HG02759 (cell line): ENCODE measurements around the gene SIMC1.
A peak's percentile ranks its signal among the peaks of the same experiment; 100 is the strongest.
"Not testable (repeated sequence)": the region's sequence is repeated elsewhere in the genome, so short reads cannot be mapped to it uniquely, and the experiment has no call there.

Source experiments
- ATAC-seq: cut with Tn5 transposase; IDR thresholded peaks from one replicate; pipeline ENCODE4 v1.9.1; 2021; ENCODE audit warnings: mild to moderate bottlenecking, moderate library complexity; ENCODE audit not compliant: unreplicated experiment

The SIMC1 gene

DNA sequence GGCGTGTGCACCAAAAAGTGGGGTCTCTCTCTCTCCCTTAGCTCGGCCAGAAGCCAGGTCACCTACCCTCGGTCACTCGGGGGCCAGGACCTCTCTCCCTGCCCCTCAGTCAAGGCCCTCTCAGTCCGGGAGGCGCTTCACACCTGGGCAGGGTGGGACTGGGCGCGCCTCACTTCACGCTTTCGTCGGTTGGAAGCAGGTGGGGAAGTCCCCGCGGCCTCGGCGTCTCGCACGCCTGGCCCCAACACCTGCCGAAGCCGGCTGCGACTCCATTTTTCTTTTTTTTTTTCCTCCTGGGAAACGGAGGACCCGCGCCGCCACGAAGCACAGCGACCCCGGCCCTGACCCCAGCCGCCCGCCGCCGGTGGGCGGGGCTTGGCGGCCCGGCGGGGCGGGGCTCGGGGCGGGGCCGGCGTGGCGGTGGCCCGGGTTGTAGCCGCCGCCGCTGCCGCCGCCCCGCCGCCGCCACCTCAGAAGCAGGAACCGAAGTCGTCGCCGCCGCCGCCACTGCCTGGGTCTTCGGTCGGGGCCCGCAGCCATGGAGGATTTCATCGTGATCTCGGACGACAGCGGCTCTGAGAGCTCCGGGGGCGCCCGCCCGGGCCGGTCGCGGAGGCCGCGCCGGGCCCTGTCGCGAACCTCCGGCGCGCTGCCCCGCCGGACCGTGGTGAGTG is at the start of gene SIMC1:
Gene SIMC1 (plus strand): TSS at position 454 of the 674 bp plus-strand sequence. CDS start 85 bp downstream, at position 539.
- ATAC-seq: peak; percentile 72

DNA sequence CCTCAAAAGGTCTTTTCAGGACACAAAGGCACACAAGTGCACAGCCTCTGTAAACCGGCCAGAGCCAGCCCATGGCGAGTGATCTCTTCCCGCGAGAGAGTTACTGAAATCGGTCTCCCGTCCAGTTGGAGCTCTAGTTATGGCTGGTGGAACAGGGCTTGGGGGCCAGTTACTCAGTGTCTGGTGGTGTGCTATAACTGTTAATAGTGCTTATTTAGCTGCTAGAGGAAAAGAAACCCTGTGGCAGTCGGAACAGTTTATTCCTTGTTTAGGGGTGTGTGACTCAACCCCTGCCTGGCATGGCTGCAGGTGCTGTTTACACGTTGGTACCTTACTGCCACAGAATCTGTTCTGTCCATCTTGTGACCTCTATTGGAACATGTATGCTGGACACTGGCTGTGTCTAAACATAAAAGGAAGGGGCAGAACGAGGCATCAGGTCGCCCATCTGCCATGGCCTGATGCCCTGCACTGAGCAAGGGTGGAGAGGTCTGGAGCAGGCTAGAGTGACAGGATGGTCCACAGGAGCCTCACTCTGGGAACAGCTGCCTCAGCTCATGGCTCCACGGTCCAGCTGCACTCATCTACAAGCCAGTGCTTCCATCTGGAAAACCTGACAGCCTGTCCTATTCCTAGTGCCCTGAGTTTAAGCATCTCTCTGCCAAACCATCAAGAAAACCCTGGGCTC is 49.6 kb upstream of the SIMC1 start:
- no peak for ATAC-seq

GRCh38 chr5:176189857-176190256 is 48.4 kb upstream of the SIMC1 start:
- no peak for ATAC-seq

DNA sequence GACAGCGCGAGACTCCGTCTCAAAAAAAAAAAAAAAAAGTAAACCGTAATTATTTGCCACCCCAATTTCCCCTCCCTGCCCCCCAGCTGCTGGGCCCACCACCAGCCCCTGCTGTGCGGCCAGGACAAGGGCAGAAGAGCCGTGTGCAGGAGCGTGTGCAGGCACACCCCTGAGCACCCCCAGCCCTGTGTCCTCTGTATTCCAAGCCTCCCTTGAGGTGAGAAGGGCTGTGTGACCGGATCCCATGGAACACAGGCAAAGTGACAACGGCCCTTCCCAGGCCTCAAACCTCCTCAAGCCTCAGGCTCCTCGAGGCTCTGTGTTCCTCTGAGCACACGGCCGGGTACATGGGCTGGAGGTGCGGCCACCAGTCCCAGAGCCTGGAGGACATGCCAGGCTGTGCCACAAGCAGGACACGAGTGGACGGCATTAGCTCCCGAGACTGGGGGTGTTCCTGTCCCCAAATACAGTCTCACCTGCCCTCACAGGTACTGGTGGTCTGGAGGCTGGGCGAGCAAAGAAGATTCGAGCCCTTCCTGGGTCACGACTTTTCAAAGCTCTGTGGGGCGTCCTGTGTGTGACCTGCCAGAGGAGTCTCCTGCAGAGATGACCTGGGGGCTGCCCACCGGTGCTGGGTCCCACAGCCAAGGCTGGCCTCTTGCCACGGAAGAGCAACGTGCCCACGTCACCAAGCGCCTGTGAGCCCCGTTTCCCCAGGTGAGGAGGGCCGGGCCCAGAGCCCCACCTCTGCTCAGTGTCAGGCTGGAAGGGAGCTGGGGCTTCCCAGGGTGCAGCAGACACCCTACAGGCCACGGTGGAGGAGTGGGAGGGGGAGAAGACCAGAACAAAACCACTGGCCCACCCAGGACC is 47.1 kb upstream of the SIMC1 start:
- no peak for ATAC-seq

GRCh38 chr5:176192094-176192721 is 46.0 kb upstream of the SIMC1 start:
- ATAC-seq: no peak

GRCh38 chr5:176192722-176193117 is 45.5 kb upstream of the SIMC1 start:
- not testable (repeated sequence) for ATAC-seq

DNA sequence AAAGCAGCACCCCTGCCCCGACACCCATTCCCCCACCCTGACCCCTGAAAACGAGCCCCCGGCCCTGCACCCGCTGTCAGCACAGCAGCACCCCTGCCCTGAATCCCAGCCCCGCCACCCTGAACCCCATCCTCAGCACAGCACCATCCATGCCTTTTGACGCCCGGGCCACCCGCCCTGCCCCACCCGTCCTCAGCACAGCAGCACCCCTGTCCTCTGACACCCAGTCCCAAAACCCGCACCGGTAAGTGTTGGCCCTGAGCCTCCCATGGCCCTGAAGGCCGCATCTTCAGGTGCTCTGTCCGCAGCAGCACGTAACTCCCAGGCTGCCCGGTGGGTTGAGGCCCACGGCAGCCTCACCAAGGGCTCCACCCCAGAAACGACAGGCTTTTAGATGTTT is 44.6 kb upstream of the SIMC1 start:
- not testable (repeated sequence) for ATAC-seq

DNA sequence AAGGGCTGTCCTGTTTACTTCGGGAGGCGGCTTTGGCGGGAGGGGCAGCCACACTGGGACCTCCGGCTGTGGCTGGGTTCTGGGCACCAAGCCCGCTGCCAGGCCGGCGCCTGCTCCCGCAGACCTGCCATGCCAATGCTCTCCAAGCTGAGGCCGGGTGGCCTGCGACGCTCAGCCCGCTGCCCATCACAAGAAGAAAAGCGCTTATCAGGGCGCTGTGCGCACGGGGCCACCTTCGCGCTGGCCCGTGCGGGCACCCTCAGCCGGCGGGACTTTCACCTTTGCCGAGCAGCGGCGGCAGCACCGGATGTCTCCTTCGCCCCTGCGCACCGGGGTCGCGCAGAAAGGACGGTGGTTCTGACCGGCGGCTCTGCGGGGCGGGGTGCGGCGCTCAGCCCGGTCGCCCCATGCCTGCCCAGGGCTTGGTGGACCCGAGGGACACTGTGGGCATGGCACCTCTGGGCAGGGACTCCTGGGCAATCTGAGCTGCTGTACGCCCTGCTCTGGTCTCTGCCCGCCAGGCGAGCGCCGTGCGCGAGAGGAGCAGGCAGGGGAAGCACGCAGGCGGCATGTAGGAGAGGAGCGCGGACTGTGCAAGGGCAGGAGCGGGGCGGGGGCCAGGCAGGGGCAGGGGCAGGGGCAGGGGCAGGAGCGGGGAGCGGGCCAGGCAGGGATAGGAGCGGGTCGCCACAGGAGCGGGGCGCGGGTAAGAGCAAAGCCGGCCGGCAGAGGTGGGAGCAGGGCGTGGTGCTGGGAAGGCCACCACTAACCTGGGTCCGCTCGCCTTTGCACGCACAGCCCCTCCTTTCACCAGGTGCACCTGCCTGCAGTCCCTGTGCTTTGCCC is 43.8 kb upstream of the SIMC1 start:
- ATAC-seq: not testable (repeated sequence)

DNA sequence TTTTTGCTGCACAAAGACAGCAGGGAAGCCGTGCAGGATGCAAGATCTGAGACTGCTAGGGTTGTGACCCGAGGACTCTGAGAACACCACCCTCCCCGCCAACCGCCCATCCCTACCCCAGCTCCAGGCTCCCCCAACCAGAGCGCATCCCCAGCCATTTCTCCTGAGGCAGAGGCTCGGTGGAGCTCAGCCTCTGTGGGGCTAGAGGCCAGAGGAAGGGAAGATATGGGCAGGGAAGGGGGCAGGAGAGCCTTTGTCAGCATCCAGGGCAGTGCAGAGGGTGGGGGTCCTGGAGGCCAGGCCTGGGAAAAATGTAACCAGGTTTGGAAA is 43.2 kb upstream of the SIMC1 start:
- not testable (repeated sequence) for ATAC-seq

DNA sequence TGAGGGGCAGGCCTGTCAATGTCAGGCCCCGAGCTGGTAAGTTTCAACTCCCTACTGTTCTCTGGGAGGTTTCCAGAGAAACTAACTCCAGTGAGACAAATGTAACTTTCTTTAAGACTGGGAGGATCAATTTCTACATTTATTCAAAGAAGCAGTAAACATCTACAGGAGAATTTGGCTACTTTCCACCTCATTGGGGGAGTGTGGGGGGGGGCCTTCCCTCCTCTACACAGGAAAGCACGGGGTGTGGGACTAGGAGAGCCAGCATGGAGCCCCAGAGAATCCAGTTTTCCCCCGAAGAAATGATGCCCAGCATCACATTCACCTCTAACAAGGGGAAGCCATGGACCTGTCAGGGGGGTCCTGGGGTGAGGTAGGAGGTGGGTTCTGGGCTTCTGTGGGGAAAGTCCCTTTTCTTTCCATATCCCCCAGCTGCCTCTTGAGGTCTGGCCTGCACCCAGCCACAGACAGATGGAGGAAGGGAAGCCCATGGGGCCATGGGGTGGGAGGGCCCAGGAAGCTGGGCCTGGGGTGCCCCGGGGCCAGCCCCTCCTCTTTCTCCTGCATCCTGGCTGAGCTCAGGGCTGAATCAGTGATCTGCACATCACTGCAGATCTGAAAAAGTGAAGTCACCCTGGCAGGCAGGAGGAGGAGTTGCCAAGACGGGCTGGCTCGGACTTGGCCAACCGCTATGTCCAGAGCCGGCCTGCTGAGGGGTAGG is 42.6 kb upstream of the SIMC1 start:
- not testable (repeated sequence) for ATAC-seq

- ATAC-seq: not testable (repeated sequence)
Observed at GRCh38 chr5:176196781-176197180, 41.4 kb upstream of the SIMC1 start.

- not testable (repeated sequence) for ATAC-seq
Observed at GRCh38 chr5:176197234-176197858, 40.9 kb upstream of the SIMC1 start.

- not testable (repeated sequence) for ATAC-seq
Observed at GRCh38 chr5:176198299-176198698, 39.9 kb upstream of the SIMC1 start.

DNA sequence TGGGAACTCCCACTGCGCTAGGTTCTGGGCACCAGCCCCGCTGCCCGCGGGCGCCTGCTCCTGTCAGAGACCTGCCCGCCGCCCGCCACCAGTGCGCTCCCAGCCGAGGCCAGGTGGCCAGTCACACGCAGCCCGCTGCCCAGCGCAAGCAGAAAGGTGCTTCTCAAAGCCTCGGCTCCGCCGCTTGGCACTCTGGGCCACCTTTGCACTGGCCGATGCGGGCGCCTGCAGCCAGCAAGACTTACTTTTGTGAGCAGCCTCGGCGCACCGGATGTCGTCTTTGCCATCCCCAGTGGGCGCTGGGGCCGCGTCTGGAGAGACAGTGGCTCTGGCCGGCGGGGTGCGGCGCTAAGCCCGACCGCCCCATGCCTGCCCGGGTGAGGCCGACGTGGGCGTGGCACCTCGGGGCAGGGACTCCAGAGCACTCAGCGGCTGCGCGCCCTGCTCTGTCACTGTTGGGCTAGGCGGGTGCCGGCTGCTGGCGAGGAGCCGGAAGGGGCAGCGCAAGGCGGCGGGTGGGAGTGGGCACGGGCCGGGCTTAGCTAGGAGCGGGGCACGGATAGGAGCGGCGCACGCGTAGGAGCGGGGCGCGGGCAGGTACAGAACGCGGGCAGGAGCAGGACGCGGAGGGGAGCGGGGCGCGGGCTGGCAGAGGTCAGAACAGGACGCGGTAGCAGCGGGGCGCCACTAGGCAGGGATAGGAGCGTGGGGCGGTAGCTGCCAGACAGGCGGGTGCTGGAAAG is 39.1 kb upstream of the SIMC1 start:
- ATAC-seq: not testable (repeated sequence)

- ATAC-seq: not testable (repeated sequence)
Observed at GRCh38 chr5:176199803-176200399, 38.3 kb upstream of the SIMC1 start.

DNA sequence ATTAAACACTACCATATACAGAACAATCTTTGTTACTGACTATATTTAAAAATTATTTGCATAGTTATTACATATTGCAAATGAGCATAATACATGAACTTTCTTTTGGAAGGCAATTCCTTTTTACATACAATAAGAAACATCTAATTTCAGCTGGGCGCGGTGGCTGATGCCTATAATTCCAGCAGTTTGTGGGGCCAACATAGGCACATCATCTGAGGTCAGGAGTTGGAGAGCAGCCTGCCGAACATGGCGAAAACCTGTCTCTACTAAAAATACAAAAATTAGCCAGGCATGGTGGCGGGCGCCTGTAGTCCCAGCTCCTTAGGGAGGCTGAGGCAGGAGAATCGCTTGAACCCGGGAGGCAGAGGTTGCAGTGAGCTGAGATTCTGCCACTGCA is 36.4 kb upstream of the SIMC1 start:
- ATAC-seq: no peak

DNA sequence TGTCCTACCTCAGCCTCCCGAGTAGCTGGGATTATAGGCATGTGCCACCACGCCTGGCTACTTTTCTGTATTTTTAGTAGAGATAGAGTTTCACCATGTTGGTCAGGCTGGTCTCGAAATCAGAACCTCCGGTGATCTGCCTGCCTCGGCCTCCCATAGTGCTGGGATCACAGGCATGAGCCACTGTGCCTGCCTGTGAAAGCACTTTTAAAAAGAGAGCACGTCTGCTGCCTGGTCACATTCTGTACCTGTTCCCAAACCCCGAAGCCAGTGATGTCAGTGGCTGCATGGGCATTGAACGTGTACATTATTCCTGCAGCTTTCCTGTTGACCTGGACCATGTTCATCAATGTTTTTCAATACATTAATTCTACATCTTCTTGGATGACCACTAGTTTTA is 35.1 kb upstream of the SIMC1 start:
- no peak for ATAC-seq

DNA sequence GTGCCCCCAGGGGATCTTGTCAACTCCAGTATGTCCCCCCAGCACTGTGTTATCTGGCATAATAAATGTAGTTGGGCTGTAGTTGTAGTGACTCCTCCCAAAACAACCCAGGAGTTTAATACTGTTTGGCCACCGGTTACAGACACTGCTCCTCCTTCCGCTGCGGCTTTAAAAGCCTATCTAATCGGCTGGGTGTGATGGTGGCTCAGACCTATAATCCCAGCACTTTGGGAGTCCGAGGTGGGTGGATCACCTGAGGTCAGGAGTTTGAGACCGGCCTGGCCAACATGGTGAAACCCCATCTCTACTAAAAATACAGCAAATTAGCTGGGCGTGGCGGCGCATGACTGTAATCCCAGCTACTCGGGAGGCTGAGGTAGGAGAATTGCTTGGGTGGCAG is 34.7 kb upstream of the SIMC1 start:
- not testable (repeated sequence) for ATAC-seq
